CD4-positive, alpha-beta T cell treated with Interleukin-12 subunit alpha and Interleukin-12 subunit beta, for 1 hour (primary cell): ENCODE results near the gene LRCH1.
"Not testable (repeated sequence)": the region's sequence is repeated elsewhere in the genome, so short reads cannot be mapped to it uniquely, and the experiment has no call there.

Experiments
- DNase-seq: peaks from one replicate; pipeline ENCODE4 v3.0.0-alpha.2; 2020

The LRCH1 gene

GRCh38 chr13:46552889-46553520 is at the start of gene LRCH1:
TSS of gene LRCH1 (plus strand) at chr13:46553170. CDS start at chr13:46553397, 227 bp downstream.
- peak; percentile 89 for DNase-seq

GRCh38 chr13:46504036-46504435 is 48.9 kb upstream of the LRCH1 start:
- no peak for DNase-seq

- DNase-seq = no peak
These were observed 45.0 kb upstream of the LRCH1 start for GRCh38 chr13:46507981-46508380.

GRCh38 chr13:46509981-46510380 is 43.0 kb upstream of the LRCH1 start:
- no peak for DNase-seq

GRCh38 chr13:46515803-46516202 is 37.2 kb upstream of the LRCH1 start:
- DNase-seq = no peak

- DNase-seq = no peak
These were observed 36.2 kb upstream of the LRCH1 start for GRCh38 chr13:46516599-46517338.

GRCh38 chr13:46517748-46518147 is 35.2 kb upstream of the LRCH1 start:
- DNase-seq = not testable (repeated sequence)

- DNase-seq = no peak
These were observed 33.8 kb upstream of the LRCH1 start for GRCh38 chr13:46519182-46519581.

- no peak for DNase-seq
These were observed 32.8 kb upstream of the LRCH1 start for GRCh38 chr13:46520166-46520565.

- no peak for DNase-seq
These were observed 31.5 kb upstream of the LRCH1 start for GRCh38 chr13:46521486-46521885.

GRCh38 chr13:46521921-46522747 is 30.8 kb upstream of the LRCH1 start:
- no peak for DNase-seq

- no peak for DNase-seq
These were observed 30.3 kb upstream of the LRCH1 start for GRCh38 chr13:46522748-46523030.

GRCh38 chr13:46523972-46524752 is 28.8 kb upstream of the LRCH1 start:
- DNase-seq = no peak

- DNase-seq = no peak
These were observed 26.8 kb upstream of the LRCH1 start for GRCh38 chr13:46526100-46526735.

- DNase-seq = no peak
These were observed 26.2 kb upstream of the LRCH1 start for GRCh38 chr13:46526740-46527139.

GRCh38 chr13:46527237-46527636 is 25.7 kb upstream of the LRCH1 start:
- no peak for DNase-seq

- no peak for DNase-seq
These were observed 23.6 kb upstream of the LRCH1 start for GRCh38 chr13:46529216-46529919.

- no peak for DNase-seq
These were observed 22.7 kb upstream of the LRCH1 start for GRCh38 chr13:46530084-46530935.

GRCh38 chr13:46531953-46532352 is 21.0 kb upstream of the LRCH1 start:
- no peak for DNase-seq

GRCh38 chr13:46535002-46535401 is 18.0 kb upstream of the LRCH1 start:
- no peak for DNase-seq

GRCh38 chr13:46535825-46536224 is 17.1 kb upstream of the LRCH1 start:
- DNase-seq = no peak
